ENCODE measurements around the gene DGUOK.

DNA sequence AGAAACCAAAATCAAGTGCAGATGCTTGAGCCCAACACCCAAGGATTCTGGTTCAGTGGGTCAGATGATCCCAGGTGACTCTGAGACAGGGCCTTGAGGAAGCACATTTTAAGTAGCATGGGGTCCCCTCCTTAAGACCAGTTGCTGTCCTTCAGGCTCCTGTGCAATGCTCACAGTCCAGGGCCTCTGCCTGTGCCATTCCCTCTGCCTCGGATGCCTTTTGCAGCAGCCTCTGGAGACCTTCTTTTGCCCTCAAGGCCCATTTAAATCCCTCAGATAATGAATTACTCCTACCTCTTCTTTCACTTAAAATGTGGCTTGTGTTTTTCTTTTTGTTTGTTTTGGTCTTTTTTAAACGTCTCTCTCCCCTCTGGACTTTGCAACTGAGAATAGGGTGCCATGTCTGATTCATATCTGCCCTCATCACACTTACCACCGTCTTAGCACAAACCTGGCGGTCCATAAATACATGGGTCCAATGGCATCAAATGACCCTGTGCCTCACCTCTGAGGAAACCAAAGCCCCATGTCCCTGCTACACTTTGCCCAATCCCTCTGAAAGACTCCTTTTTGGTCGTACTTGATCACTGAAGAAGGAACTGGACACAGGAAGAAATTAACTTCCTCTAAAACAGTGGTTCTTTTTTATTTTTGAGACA is 19.7 kb upstream of the DGUOK start:
- TF ChIP-seq, protein P1, sequence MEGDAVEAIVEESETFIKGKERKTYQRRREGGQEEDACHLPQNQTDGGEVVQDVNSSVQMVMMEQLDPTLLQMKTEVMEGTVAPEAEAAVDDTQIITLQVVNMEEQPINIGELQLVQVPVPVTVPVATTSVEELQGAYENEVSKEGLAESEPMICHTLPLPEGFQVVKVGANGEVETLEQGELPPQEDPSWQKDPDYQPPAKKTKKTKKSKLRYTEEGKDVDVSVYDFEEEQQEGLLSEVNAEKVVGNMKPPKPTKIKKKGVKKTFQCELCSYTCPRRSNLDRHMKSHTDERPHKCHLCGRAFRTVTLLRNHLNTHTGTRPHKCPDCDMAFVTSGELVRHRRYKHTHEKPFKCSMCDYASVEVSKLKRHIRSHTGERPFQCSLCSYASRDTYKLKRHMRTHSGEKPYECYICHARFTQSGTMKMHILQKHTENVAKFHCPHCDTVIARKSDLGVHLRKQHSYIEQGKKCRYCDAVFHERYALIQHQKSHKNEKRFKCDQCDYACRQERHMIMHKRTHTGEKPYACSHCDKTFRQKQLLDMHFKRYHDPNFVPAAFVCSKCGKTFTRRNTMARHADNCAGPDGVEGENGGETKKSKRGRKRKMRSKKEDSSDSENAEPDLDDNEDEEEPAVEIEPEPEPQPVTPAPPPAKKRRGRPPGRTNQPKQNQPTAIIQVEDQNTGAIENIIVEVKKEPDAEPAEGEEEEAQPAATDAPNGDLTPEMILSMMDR (IDR thresholded peaks at IDR 0.05; ENCODE audit: low read depth, low read length, missing input control), result no peak
- TF ChIP-seq, protein P2, sequence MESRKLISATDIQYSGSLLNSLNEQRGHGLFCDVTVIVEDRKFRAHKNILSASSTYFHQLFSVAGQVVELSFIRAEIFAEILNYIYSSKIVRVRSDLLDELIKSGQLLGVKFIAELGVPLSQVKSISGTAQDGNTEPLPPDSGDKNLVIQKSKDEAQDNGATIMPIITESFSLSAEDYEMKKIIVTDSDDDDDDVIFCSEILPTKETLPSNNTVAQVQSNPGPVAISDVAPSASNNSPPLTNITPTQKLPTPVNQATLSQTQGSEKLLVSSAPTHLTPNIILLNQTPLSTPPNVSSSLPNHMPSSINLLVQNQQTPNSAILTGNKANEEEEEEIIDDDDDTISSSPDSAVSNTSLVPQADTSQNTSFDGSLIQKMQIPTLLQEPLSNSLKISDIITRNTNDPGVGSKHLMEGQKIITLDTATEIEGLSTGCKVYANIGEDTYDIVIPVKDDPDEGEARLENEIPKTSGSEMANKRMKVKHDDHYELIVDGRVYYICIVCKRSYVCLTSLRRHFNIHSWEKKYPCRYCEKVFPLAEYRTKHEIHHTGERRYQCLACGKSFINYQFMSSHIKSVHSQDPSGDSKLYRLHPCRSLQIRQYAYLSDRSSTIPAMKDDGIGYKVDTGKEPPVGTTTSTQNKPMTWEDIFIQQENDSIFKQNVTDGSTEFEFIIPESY (IDR thresholded peaks at IDR 0.05), result no peak
- TF ChIP-seq, protein P3, sequence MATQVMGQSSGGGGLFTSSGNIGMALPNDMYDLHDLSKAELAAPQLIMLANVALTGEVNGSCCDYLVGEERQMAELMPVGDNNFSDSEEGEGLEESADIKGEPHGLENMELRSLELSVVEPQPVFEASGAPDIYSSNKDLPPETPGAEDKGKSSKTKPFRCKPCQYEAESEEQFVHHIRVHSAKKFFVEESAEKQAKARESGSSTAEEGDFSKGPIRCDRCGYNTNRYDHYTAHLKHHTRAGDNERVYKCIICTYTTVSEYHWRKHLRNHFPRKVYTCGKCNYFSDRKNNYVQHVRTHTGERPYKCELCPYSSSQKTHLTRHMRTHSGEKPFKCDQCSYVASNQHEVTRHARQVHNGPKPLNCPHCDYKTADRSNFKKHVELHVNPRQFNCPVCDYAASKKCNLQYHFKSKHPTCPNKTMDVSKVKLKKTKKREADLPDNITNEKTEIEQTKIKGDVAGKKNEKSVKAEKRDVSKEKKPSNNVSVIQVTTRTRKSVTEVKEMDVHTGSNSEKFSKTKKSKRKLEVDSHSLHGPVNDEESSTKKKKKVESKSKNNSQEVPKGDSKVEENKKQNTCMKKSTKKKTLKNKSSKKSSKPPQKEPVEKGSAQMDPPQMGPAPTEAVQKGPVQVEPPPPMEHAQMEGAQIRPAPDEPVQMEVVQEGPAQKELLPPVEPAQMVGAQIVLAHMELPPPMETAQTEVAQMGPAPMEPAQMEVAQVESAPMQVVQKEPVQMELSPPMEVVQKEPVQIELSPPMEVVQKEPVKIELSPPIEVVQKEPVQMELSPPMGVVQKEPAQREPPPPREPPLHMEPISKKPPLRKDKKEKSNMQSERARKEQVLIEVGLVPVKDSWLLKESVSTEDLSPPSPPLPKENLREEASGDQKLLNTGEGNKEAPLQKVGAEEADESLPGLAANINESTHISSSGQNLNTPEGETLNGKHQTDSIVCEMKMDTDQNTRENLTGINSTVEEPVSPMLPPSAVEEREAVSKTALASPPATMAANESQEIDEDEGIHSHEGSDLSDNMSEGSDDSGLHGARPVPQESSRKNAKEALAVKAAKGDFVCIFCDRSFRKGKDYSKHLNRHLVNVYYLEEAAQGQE (IDR thresholded peaks at IDR 0.05), result no peak
- TF ChIP-seq YY1 (IDR thresholded peaks at IDR 0.05) (no peak), RAD21 (IDR thresholded peaks at IDR 0.05) (no peak), JUND (IDR thresholded peaks at IDR 0.05) (no peak), TAF1 (conservative IDR thresholded peaks at IDR 0.05) (no peak), SP1 (IDR thresholded peaks at IDR 0.05) (no peak), HNF4G (IDR thresholded peaks at IDR 0.05) (no peak), EGR1 (IDR thresholded peaks at IDR 0.05; ENCODE audit: low read depth in 2 of 2) (no peak), GABPA (IDR thresholded peaks at IDR 0.05 in 1 of 2, conservative IDR thresholded peaks at IDR 0.05 in 1 of 2) (no peak)
- TF ChIP-seq, protein P4, sequence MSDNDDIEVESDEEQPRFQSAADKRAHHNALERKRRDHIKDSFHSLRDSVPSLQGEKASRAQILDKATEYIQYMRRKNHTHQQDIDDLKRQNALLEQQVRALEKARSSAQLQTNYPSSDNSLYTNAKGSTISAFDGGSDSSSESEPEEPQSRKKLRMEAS (IDR thresholded peaks at IDR 0.05), result no peak
- TF ChIP-seq, protein P5, sequence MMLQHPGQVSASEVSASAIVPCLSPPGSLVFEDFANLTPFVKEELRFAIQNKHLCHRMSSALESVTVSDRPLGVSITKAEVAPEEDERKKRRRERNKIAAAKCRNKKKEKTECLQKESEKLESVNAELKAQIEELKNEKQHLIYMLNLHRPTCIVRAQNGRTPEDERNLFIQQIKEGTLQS (IDR thresholded peaks at IDR 0.05), result no peak

All from liver (tissue), 3 donors.